T-helper 17 cell (primary cell): ENCODE measurements around the gene TIMM22. TPM values are rescaled to one million over a fixed set of nuclear protein-coding genes. Genes with fewer than 3 reads are reported as not detected.
"Not testable (repeated sequence)": the region's sequence is repeated elsewhere in the genome, so short reads cannot be mapped to it uniquely, and the experiment has no call there.

Experiments
- ATAC-seq: fragments of 150-1000 bp; cut with Tn5 transposase; 2 replicates; pipeline ENCODE4 v1.10.0; 2021; ENCODE audit warnings: mild to moderate bottlenecking, moderate library complexity
- DNase-seq, 3 donors: peaks; one replicate each; pipeline versions ENCODE4 v3.0.0 to v3.0.0-alpha.2; 2020 to 2021
- H3K9me3 ChIP-seq: one replicate; pipeline ENCODE4 v1.7.0; 2013; ENCODE audit warnings: low read length, mild to moderate bottlenecking; ENCODE audit not compliant: control insufficient read depth, poor library complexity, severe bottlenecking
- H3K27ac Mint-ChIP-seq: one replicate; pipeline ENCODE4 v1.8.0; 2022; ENCODE audit warnings: mild to moderate bottlenecking, moderate library complexity, mixed read lengths
- H3K27me3 Mint-ChIP-seq: one replicate; pipeline ENCODE4 v1.8.0; 2022; ENCODE audit warnings: mixed read lengths
- H3K36me3 Mint-ChIP-seq: one replicate; pipeline ENCODE4 v1.8.0; 2022; ENCODE audit warnings: low read depth, mixed read lengths
- H3K4me1 Mint-ChIP-seq: one replicate; pipeline ENCODE4 v1.8.0; 2022; ENCODE audit warnings: mild to moderate bottlenecking, mixed read lengths
- H3K4me3 Mint-ChIP-seq: one replicate; pipeline ENCODE4 v1.8.0; 2022; ENCODE audit warnings: mild to moderate bottlenecking, moderate library complexity, mixed read lengths
- total RNA-seq, 4 donors: library from RNA in 2 of 4; stranded (reverse) in 2 of 4; gene quantifications; one replicate each; pipeline ENCODE4 v1.2.3 and lab custom pipeline; 2022 to 2026

Gene TIMM22
- total RNA-seq (1 to 10 TPM; 7.4 to 8.3 TPM), total RNA-seq (lab: John Stamatoyannopoulos, UW) (17.0 to 30.6 reads per million in 2 donors)

DNA sequence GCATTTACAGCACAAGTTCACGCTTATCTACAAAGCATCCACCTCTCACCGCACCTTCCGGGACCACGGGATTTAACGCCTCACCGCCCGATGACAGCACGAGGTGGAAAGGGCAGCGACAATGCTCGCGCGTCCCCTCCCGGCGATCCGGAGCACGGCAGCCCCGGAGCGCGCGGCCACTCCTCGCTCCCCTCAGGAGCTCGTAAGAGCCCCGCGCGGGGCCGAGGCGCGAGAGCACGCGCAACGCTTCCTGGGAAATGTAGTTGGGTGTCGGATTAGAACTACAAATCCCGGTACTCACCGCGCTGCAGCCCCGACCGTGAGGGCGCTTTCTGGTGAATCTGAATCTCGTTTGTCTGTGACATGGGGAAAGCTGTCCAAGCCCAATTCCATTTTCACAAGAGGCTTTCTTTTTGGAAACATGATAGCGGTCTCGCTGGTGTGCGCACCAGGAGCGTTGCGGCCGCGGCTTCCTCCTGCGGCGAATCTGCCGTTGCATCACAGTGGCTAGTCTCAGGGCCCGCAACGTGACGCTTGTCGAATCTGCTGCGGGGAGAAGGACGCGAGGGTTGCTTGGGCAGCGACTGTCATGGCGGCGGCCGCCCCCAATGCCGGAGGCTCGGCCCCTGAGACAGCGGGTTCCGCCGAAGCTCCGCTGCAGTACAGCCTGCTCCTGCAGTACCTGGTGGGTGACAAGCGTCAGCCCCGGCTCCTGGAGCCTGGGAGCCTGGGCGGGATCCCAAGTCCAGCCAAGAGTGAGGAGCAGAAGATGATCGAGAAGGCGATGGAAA lies at the start of gene TIMM22:
Gene TIMM22 (plus strand): TSS at position 576 of the 791 bp plus-strand sequence. CDS start 14 bp downstream, at position 590.
- DNase-seq (peak; percentile 86 to 88 (median 86)), ATAC-seq (peak; percentile 94)
- H3K4me3 Mint-ChIP-seq = peak within 1 kb of the TSS; percentile 97
- peak within 1 kb of the TSS; percentile 94 for H3K27ac Mint-ChIP-seq
- H3K9me3 ChIP-seq = no peaks in the 10 kb centered on the region
- peaks cover 17% of the 10 kb centered on the region for H3K4me1 Mint-ChIP-seq
- peaks cover 2% of the 10 kb centered on the region for H3K36me3 Mint-ChIP-seq
- no peaks in the 10 kb centered on the region for H3K27me3 Mint-ChIP-seq

DNA sequence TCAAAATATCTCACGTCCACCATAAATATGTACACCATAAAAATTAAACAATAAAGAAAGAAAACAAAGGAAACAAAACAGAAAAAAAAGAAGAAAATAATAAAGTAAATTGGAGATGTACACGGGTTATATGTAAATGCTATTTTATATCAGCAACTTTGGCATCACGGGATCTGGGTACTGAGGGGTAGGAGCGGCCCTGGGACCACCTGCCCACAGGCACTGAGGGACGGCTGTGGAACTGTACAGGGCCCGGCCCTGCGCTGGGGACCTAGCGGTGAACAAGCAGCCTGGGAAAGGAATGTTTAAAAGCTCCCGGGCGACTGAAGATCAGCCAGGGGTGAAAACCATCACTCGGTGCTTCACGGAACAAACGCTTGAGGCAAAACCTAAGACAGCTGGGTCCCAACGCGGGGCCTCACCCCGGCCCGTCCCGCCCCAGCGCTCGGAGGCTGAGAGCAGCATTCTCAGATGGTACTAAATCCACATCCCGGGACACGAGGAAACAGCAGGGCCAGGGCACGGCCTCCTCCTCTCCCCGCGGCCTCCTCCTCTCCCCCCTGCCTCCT lies 48.6 kb upstream of the TIMM22 start:
- H3K36me3 Mint-ChIP-seq = no peaks in the 10 kb centered on the region
- no peak overlapping the region for H3K27ac Mint-ChIP-seq
- H3K4me1 Mint-ChIP-seq = peaks cover 2% of the 10 kb centered on the region
- H3K9me3 ChIP-seq = no peaks in the 10 kb centered on the region
- ATAC-seq = no peak
- H3K4me3 Mint-ChIP-seq = no peak overlapping the region
- DNase-seq = no peak
- H3K27me3 Mint-ChIP-seq = peaks cover 13% of the 10 kb centered on the region

DNA sequence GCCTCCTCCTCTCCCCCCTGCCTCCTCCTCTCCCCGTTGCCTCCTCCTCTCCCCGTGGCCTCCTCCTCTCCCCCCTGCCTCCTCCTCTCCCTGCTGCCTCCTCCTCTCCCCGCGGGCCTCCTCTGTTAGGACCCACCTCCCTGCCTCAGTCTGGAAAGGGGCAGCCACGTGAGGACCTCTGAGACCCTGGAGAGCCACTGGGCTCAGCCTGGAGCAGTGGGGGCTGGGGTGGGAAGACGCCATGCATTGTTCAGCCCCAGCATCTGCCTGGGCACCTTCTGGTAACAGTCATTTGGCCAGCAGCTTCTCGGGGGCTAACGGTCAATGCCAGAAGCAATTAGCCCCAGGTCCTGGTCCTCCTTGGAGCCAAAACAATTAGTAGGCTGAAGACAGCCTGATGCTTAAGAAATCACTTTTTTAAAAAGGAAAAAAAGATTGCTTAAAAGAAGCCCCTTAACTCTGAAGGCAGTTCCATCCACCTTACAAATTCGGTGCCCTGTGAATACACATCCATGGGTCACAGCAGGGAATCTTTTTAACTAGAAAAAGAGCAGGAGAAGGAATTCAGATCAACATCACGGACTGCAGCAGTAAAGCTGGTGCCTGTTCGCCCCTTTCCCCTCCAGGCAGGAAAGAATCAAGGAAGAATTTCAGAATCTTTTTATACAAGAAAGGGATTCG lies 47.2 kb upstream of the TIMM22 start:
- H3K9me3 ChIP-seq = no peaks in the 10 kb centered on the region
- Mint-ChIP-seq H3K36me3 (no peaks in the 10 kb centered on the region), H3K4me3 (no peak overlapping the region), H3K27ac (no peak overlapping the region), H3K27me3 (peaks cover 13% of the 10 kb centered on the region), H3K4me1 (no peaks in the 10 kb centered on the region)
- ATAC-seq (no peak), DNase-seq (no peak)

DNA sequence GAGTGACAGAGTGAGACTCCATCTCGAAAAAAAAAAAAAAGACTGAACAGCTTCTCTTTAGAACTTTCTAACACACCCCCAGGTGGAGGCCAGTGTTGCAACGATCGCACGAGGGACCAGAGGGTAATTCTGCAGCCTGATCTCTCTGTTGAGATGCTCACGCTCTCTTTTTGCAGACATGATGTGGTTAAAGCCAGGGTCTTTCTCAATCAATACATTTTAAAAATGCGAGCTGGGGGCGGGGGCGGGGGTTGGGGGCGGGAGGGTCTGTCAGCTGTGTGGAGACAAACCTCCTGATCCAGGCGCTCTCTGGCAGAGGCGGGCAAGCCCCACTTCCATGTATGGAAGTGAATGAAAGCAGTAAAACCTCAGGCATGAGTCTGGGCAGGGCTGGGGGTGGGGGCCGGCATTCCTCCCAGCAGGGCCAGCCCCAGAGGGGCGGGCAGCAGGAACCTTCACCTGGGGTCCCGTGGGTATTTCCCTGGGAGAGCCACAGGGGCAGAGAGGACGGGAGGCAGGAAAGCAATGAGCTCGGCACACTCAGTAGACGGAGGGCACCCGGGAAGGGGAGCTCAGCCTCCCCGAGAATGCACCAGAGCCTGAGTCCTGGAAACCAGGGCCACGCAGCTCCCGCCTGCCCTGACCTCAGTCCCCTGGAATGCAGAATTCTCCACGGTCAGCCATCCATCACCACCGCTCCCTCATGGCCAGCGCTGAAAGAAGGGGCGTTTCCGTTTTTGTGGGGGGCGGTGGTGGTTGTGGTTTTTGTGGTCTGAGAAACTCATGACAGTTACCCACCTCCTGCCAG lies 45.4 kb upstream of the TIMM22 start:
- H3K36me3 Mint-ChIP-seq = no peaks in the 10 kb centered on the region
- no peak overlapping the region for H3K27ac Mint-ChIP-seq
- no peaks in the 10 kb centered on the region for H3K9me3 ChIP-seq
- peaks cover 13% of the 10 kb centered on the region for H3K27me3 Mint-ChIP-seq
- DNase-seq (no peak), ATAC-seq (no peak)
- no peak overlapping the region for H3K4me3 Mint-ChIP-seq
- no peaks in the 10 kb centered on the region for H3K4me1 Mint-ChIP-seq

DNA sequence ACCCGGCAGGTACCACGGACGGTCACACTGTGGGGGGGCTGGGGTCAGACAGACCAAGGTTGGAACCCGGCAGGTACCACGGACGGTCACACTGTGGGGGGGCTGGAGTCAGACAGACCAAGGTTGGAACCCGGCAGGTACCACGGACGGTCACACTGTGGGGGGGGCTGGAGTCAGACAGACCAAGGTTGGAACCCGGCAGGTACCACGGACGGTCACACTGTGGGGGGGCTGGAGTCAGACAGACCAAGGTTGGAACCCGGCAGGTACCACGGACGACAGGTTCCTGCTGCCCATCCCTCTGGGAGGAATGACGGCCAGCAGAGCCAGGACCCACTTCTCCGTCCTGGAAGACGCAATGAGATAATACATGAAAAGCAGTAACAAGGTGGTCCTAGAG lies 44.3 kb upstream of the TIMM22 start:
- H3K27me3 Mint-ChIP-seq = peaks cover 14% of the 10 kb centered on the region
- not testable (repeated sequence) for H3K4me3 Mint-ChIP-seq, DNase-seq, H3K36me3 Mint-ChIP-seq, H3K27ac Mint-ChIP-seq, ATAC-seq, H3K9me3 ChIP-seq, H3K4me1 Mint-ChIP-seq

DNA sequence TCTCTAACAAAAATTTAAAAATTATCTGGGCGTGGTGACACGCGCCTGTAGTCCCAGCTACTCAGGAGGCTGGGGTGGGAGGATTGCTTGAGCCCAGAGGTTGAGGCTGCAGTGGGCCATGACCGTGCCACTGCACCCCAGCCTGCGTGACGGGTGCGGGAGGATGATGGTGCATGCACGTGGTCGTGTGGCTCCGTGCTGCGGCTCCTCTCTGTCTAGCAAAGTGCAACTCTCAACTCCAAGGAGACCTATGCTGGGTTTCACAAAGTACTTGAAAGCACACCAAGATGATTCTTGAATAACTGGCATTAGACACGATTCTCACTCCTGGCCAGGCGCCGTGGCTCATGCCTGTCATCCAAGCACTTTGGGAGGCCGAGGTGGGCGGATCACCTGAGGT lies 43.2 kb upstream of the TIMM22 start:
- no peak for ATAC-seq
- H3K4me3 Mint-ChIP-seq = no peak overlapping the region
- H3K36me3 Mint-ChIP-seq = no peaks in the 10 kb centered on the region
- no peak for DNase-seq
- no peaks in the 10 kb centered on the region for H3K9me3 ChIP-seq
- H3K27me3 Mint-ChIP-seq = peaks cover 21% of the 10 kb centered on the region
- no peaks in the 10 kb centered on the region for H3K4me1 Mint-ChIP-seq
- no peak overlapping the region for H3K27ac Mint-ChIP-seq

DNA sequence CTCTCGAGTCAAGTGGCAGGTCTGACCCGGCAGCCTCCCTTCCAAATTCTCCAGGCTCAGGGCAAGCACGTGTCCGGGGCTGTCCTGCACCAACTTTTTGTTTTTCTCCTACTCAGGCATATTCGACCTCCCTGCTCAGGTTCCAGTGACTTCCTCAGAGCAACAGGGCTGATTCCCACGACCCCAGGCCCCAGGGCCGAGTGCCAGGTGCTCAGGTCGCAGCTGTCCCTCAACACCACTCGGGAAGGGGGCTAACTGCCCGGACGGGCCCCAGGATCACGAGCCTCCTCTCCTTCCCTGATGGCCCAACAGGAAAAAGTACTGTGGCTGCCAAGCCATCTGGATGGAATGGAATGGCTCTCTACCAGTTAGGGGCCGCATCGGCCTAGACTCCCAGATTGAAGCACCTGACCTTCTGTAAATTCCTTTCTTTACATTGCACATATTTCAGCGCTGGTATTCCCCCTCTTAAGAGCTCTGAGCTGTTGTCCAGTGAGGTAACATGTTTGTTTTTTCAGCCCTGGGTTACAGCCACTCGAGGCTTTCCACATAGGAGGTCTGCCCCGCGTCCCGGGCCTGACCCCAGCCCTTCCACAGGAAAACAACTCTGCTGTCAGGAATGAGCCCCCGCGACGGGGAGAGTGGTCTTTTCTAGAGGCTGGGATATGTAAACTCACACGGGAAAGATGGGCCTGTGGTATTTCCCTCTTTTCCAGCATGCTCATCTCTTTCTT lies 42.3 kb upstream of the TIMM22 start:
- H3K9me3 ChIP-seq = no peaks in the 10 kb centered on the region
- Mint-ChIP-seq H3K27me3 (peaks cover 21% of the 10 kb centered on the region), H3K36me3 (no peaks in the 10 kb centered on the region), H3K4me1 (no peaks in the 10 kb centered on the region), H3K27ac (no peak overlapping the region), H3K4me3 (no peak overlapping the region)
- DNase-seq = no peak
- ATAC-seq = no peak

DNA sequence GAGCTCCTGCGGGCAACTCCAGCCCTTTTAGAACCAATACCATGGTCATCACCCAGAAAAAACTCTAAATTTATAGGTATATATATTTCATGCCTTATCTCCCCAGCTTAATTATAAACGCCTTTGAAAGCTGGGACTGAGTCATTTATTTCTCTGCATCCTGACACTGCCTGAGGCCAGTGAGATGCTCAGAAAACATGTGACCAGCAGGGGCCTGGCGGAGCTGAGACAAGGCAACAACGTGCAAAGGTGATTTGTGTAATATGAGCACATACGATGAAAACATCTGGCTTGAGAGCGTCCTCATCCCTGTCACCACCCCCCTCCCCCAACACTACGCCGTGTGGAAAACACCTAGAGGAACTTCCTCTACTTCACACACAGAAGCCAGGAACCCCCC lies 40.0 kb upstream of the TIMM22 start:
- no peak for ATAC-seq
- peaks cover 16% of the 10 kb centered on the region for H3K27me3 Mint-ChIP-seq

DNA sequence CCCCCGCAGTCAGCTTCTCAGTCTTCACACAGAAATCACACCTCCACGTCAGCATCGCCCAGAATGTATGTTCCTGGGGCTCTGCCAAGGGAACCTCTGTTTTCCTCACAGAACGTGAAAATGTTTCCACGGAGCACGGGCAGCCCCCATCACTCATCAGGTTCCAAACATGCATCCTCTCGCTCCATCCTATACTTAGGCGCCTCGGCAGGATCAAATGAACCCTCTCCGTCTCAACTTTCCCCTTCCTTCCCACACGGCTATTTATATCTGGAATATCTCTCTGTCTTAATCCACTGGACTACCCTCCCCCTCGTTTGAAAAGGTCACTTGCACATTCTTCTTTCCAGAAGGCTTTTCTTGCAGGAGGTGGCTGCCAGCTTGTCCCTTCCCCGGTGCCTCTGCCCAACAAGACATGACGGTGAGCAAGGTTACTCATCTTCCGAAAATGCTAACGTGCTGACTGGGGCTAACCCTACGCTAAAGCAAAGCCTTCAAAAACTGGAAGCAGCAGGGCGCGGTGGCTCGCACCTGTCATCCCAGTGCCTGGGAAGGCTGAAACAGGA lies 39.0 kb upstream of the TIMM22 start:
- ATAC-seq (no peak), DNase-seq (no peak)
- Mint-ChIP-seq H3K4me3 (no peak overlapping the region), H3K27me3 (peaks cover 19% of the 10 kb centered on the region), H3K27ac (no peak overlapping the region), H3K36me3 (no peaks in the 10 kb centered on the region), H3K4me1 (no peaks in the 10 kb centered on the region)
- H3K9me3 ChIP-seq = no peaks in the 10 kb centered on the region

More for the DNA sequence above, 40.0 kb upstream of the TIMM22 start:
- H3K27ac Mint-ChIP-seq = no peak overlapping the region
- H3K4me1 Mint-ChIP-seq = no peaks in the 10 kb centered on the region
- no peak overlapping the region for H3K4me3 Mint-ChIP-seq
- no peaks in the 10 kb centered on the region for H3K36me3 Mint-ChIP-seq
- no peak for DNase-seq
- no peaks in the 10 kb centered on the region for H3K9me3 ChIP-seq

DNA sequence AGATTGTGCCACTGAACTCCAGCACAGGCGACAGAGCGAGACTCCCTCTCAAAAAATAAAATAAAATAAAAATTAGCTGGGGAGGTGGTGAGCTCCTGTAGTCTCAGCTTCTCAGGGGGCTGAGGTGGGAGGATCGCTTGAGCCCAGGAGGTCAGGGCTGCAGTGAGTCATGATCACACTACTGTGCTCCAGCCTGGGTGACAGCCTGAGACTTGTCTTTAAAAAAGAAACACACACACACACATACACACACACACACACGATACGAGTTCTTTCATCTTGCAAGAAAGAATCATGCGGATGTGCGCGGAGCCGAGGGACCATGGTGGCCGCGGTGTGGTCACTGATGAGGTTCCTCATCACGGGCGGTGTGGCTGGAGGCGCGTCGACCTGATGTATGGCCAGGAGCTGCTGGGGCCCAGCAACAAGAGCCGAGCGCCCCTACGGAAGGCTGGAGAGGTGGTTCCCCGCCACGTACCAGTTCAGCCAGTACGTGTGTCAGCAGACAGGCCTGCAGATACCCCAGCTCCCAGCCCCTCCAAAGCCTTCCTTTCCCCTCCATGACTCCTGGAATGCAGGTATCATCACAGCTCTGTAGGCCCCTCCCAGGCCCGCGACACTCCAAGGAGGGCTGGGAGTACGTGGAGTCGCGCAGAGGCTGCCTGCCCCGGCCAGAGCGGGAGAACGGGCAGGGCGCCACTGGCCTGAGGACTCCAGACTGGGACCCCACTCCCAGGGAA lies 38.0 kb upstream of the TIMM22 start:
- no peaks in the 10 kb centered on the region for H3K9me3 ChIP-seq
- Mint-ChIP-seq H3K4me1 (no peaks in the 10 kb centered on the region), H3K4me3 (no peak overlapping the region), H3K27ac (no peak overlapping the region), H3K27me3 (peaks cover 19% of the 10 kb centered on the region), H3K36me3 (no peaks in the 10 kb centered on the region)
- no peak for DNase-seq
- ATAC-seq = no peak

DNA sequence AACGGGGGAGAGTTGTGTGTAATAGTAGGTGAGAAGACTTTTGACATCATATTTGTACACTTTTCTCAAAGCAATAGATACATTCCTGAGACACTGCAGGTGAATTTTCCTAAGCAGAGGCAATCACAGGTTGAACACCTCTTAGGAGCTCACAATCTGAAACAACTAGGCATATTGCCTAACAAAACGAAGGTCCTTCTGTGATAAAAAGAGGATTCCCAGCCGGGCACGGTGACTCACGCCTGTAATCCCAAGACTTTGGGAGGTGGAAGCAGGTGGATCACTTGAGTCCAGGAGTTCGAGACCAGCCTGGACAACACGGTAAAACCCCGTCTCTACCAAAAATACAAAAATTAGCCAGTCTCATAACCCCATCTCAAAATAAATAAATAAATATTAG lies 34.8 kb upstream of the TIMM22 start:
- H3K27me3 Mint-ChIP-seq = peaks cover 23% of the 10 kb centered on the region
- DNase-seq (no peak), ATAC-seq (no peak)
- no peak overlapping the region for H3K4me3 Mint-ChIP-seq
- no peak overlapping the region for H3K27ac Mint-ChIP-seq
- H3K4me1 Mint-ChIP-seq = no peaks in the 10 kb centered on the region
- H3K9me3 ChIP-seq = no peaks in the 10 kb centered on the region
- H3K36me3 Mint-ChIP-seq = no peaks in the 10 kb centered on the region

DNA sequence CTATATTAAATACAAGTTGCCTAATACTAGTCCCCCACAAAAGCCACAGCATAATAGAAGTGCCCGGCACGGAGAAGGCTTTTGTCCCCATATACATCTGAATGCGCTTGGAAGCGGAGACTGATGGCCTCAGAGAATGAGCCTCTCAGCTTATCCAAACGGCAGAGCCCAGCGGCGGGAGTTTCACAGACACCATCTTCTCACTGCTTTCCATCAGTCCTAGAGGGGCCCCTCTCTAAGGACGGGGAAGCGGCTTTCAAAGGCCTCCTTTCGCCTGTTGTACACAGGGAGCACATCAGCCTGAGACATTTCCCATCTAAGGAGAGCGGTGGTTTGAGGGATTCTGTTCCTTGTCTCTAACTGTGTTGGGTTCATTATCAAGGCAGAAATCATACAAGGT lies 34.3 kb upstream of the TIMM22 start:
- no peaks in the 10 kb centered on the region for H3K4me1 Mint-ChIP-seq
- H3K27ac Mint-ChIP-seq = no peak overlapping the region
- H3K36me3 Mint-ChIP-seq = no peaks in the 10 kb centered on the region
- ATAC-seq (no peak), DNase-seq (no peak)
- H3K9me3 ChIP-seq = no peaks in the 10 kb centered on the region
- peaks cover 23% of the 10 kb centered on the region for H3K27me3 Mint-ChIP-seq
- H3K4me3 Mint-ChIP-seq = no peak overlapping the region
